ENCODE measurements around the gene MAGT1.
"Not testable (repeated sequence)": the region's sequence is repeated elsewhere in the genome, so short reads cannot be mapped to it uniquely, and the experiment has no call there.

MAGT1 gene

DNA sequence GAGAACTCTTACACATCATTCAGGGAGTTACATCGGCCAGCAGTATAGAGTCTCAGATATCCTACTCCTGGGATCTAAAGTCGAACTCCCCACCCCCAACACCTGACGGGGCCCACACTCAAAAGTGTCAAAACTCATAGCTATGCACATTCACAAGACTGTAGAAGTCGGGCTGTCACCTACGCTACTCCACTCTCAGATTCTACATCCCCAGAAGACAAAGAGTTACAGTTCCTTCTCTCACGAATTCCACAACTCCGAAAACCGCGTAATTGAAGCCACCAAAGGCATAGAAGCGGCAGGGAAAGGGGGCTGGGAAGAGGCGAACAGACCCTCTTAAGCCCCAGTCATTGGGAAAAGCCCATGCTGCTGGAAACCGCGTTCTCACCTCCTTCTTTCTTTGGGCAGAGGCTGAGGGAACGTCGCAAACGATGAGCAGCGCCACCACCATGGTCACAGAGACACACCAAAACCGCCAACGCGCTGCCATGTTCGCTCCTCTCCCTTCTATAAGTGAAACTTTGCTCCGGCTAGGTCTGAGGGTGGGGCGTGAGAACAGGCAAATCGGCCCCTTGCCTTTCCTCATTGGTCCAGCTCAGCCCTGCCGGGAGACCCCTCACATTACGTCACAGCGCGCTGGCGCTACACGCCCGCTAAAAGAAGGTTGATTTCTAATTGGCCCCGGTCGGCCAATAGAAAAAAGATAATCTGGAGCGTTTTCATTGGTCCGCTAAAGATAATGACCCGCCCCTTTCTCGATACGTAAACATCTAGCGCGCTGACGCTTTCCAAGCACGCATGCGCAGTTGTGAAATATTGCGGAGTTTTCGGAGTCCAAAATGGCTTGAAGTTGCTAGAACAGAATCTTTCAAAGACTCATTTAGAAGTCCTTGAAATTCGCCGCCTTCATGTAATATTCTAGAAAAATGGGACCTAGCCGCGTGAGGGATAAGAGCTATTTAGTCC, at the start of gene MAGT1:
TSS of gene MAGT1 (minus strand) at position 515 of the 966 bp plus-strand sequence. CDS start at position 490, 25 bp downstream.
- TF ChIP-seq, protein P1, sequence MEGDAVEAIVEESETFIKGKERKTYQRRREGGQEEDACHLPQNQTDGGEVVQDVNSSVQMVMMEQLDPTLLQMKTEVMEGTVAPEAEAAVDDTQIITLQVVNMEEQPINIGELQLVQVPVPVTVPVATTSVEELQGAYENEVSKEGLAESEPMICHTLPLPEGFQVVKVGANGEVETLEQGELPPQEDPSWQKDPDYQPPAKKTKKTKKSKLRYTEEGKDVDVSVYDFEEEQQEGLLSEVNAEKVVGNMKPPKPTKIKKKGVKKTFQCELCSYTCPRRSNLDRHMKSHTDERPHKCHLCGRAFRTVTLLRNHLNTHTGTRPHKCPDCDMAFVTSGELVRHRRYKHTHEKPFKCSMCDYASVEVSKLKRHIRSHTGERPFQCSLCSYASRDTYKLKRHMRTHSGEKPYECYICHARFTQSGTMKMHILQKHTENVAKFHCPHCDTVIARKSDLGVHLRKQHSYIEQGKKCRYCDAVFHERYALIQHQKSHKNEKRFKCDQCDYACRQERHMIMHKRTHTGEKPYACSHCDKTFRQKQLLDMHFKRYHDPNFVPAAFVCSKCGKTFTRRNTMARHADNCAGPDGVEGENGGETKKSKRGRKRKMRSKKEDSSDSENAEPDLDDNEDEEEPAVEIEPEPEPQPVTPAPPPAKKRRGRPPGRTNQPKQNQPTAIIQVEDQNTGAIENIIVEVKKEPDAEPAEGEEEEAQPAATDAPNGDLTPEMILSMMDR (IDR thresholded peaks at IDR 0.05; ENCODE audit: low read depth, low read length) = 0 out of 2 replicates have a peak, but pooled peaks have one; percentile 11
- no peak for TF ChIP-seq EZH2phosphoT487 (IDR thresholded peaks at IDR 0.05; ENCODE audit: low read depth)
- H3K79me2 ChIP-seq (ENCODE audit: low read length) = peaks cover 59% of the 10 kb centered on the region

DNA sequence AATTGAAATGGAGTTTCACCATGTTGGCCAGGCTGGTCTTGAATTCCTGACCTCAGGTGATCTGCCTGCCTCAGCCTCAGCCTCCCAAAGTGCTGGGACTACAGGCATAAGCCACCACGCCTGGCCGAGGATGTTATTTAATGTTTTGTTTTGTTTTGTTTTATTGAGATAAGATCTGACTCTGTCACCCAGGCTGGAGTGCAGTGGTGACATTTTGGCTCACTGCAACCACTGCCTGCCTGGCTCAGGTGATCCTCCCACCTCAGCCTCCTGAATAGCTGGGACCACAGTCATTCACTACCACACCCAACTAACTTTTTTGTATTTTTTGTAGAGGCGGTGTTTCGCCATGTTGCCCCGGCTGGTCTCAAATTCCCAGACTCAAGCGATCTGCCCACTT, 49.8 kb upstream of the MAGT1 start:
- H3K27me3 ChIP-seq (ENCODE audit: low read depth, low read length); H2AFZ ChIP-seq (ENCODE audit: low read depth, low read length); H3K79me2 ChIP-seq (ENCODE audit: low read length); H3K27ac ChIP-seq (ENCODE audit: low read length); H3K9me3 ChIP-seq (ENCODE audit: insufficient read depth, low read length); H3K36me3 ChIP-seq (replicated peaks; ENCODE audit: low read depth, low read length); H3K9ac ChIP-seq (ENCODE audit: low read length); H4K20me1 ChIP-seq (ENCODE audit: insufficient read depth, low read length); H3K4me2 ChIP-seq (ENCODE audit: low read length); H3K4me3 ChIP-seq (ENCODE audit: low read length): not testable (repeated sequence)
- peaks cover 10% of the 10 kb centered on the region for H3K4me1 ChIP-seq (ENCODE audit: low read length)

More for the DNA sequence above, at the start of gene MAGT1:
- Histone ChIP-seq H2AFZ (ENCODE audit: low read depth, low read length) (peak within 1 kb of the TSS; percentile 60; the same call in 1 of the 2 replicates), H3K9ac (ENCODE audit: low read length) (peak within 1 kb of the TSS; percentile 97), H3K4me1 (ENCODE audit: low read length) (peaks cover 12% of the 10 kb centered on the region), H3K27me3 (ENCODE audit: low read depth, low read length) (no peaks in the 10 kb centered on the region), H3K27ac (ENCODE audit: low read length) (peak within 1 kb of the TSS; percentile 77), H3K36me3 (replicated peaks; ENCODE audit: low read depth, low read length) (peaks cover 5% of the 10 kb centered on the region), H4K20me1 (ENCODE audit: insufficient read depth, low read length) (peaks cover 8% of the 10 kb centered on the region), H3K9me3 (ENCODE audit: insufficient read depth, low read length) (no peaks in the 10 kb centered on the region), H3K4me3 (ENCODE audit: low read length) (peak within 1 kb of the TSS; percentile 99), H3K4me2 (ENCODE audit: low read length) (peak within 1 kb of the TSS; percentile 74)

DNA sequence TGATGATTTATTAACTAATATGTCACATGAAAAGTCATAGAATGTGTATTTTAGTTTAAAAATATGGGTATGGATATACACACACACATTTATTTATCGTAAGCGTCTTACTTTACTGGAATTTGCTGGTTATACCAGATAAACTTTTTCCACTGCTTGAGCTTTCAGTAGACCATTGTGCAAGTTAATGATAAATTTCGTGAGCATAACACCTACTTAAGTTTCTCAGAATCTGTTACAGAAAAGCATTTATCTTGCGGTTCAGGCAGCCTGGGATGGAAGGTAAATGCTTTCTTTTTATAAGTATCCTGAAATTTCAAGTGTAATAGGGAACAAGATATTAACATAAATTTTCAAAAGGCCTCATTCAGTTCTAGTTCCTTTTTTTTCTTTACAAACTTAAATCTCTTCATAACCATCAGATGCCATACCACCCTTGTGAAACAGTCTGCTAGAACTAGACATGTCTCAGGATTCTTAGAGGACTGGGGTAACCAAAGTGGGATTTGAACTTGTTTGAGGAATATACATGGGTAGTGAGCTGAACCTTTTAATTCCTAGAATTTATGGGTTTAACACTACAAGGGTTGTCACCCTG, 42.9 kb upstream of the MAGT1 start:
- no peak overlapping the region for H3K4me2 ChIP-seq (ENCODE audit: low read length)
- TF ChIP-seq, protein P1 (IDR thresholded peaks at IDR 0.05; ENCODE audit: low read depth, low read length) = no peak
- no peak for TF ChIP-seq EZH2phosphoT487 (IDR thresholded peaks at IDR 0.05; ENCODE audit: low read depth)
- peaks cover 26% of the 10 kb centered on the region for H3K4me1 ChIP-seq (ENCODE audit: low read length)
- H3K4me3 ChIP-seq (ENCODE audit: low read length) = no peak overlapping the region
- peak overlapping the region; percentile 30; the same call in 1 of the 2 replicates for H3K27ac ChIP-seq (ENCODE audit: low read length)
- no peaks in the 10 kb centered on the region for H3K36me3 ChIP-seq (replicated peaks; ENCODE audit: low read depth, low read length)
- H4K20me1 ChIP-seq (ENCODE audit: insufficient read depth, low read length) = no peaks in the 10 kb centered on the region
- H3K27me3 ChIP-seq (ENCODE audit: low read depth, low read length) = no peaks in the 10 kb centered on the region
- H2AFZ ChIP-seq (ENCODE audit: low read depth, low read length) = no peak overlapping the region
- H3K79me2 ChIP-seq (ENCODE audit: low read length) = no peaks in the 10 kb centered on the region
- H3K9ac ChIP-seq (ENCODE audit: low read length) = no peak overlapping the region
- H3K9me3 ChIP-seq (ENCODE audit: insufficient read depth, low read length) = no peaks in the 10 kb centered on the region

GRCh38 chrX:77937291-77937690, 42.1 kb upstream of the MAGT1 start:
- Histone ChIP-seq H3K9ac (ENCODE audit: low read length) (no peak overlapping the region), H3K27me3 (ENCODE audit: low read depth, low read length) (no peaks in the 10 kb centered on the region), H4K20me1 (ENCODE audit: insufficient read depth, low read length) (no peaks in the 10 kb centered on the region), H3K79me2 (ENCODE audit: low read length) (no peaks in the 10 kb centered on the region), H3K36me3 (replicated peaks; ENCODE audit: low read depth, low read length) (no peaks in the 10 kb centered on the region), H3K9me3 (ENCODE audit: insufficient read depth, low read length) (no peaks in the 10 kb centered on the region), H3K4me1 (ENCODE audit: low read length) (peaks cover 18% of the 10 kb centered on the region), H3K27ac (ENCODE audit: low read length) (no peak overlapping the region), H2AFZ (ENCODE audit: low read depth, low read length) (no peak overlapping the region), H3K4me2 (ENCODE audit: low read length) (no peak overlapping the region), H3K4me3 (ENCODE audit: low read length) (no peak overlapping the region)
- no peak for TF ChIP-seq EZH2phosphoT487 (IDR thresholded peaks at IDR 0.05; ENCODE audit: low read depth)
- TF ChIP-seq, protein P1 (IDR thresholded peaks at IDR 0.05; ENCODE audit: low read depth, low read length) = no peak
